ENCODE data around the gene ENKUR.
"Not testable (repeated sequence)": the region's sequence is repeated elsewhere in the genome, so short reads cannot be mapped to it uniquely, and the experiment has no call there.

- TF ChIP-seq, protein P1, sequence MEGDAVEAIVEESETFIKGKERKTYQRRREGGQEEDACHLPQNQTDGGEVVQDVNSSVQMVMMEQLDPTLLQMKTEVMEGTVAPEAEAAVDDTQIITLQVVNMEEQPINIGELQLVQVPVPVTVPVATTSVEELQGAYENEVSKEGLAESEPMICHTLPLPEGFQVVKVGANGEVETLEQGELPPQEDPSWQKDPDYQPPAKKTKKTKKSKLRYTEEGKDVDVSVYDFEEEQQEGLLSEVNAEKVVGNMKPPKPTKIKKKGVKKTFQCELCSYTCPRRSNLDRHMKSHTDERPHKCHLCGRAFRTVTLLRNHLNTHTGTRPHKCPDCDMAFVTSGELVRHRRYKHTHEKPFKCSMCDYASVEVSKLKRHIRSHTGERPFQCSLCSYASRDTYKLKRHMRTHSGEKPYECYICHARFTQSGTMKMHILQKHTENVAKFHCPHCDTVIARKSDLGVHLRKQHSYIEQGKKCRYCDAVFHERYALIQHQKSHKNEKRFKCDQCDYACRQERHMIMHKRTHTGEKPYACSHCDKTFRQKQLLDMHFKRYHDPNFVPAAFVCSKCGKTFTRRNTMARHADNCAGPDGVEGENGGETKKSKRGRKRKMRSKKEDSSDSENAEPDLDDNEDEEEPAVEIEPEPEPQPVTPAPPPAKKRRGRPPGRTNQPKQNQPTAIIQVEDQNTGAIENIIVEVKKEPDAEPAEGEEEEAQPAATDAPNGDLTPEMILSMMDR (IDR thresholded peaks at IDR 0.05) = not testable (repeated sequence)
- not testable (repeated sequence) for TF ChIP-seq POLR2A (IDR thresholded peaks at IDR 0.05)
These were observed 4.4 kb downstream of the ENKUR start for GRCh38 chr10:25011591-25011990.

Measured in Peyer's patch (tissue), 4 donors.